ENCODE measurements around the gene BHLHE23.
A peak's percentile ranks its signal among the peaks of the same experiment; 100 is the strongest.

DNA sequence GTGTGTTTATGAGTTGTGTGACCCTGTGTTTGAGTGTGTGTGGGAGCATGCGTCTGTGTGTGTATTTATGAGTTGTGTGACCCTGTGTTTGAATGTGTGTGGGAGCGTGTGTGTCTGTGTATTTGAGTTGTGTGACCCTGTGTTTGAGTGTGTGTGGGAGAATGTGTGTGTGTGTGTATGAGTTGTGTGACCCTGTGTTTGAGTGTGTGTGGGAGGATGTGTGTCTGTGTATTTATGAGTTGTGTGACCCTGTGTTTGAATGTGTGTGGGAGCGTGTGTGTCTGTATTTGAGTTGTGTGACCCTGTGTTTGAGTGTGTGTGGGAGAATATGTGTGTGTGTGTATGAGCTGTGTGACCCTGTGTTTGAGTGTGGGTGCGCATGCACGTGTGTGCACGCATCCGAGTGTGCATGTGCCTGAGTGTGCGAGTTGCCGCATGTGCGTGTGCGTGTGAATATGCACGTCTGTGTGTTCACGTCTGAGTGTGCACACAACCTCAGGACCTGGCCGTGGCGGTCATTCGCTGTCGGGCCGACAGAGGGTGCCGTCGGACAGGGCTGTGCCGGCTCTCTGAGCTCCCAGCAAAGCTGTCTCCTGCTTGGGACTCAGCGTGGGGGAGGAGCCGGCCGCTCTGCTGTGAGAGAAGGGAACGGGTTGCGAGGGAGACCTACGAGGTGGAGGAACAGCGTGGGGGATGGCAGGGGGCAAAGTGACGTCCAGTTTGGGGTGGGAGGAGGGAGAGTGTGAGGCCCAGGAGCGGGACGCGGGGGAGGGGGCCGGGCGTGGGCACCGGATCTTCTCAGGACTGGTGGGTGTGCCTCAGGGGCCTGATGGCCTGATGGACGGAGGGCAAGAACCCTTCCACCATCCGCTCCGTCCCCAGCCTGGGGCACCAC is 34.6 kb downstream of the BHLHE23 start:
- TF ChIP-seq POLR2A (IDR thresholded peaks at IDR 0.05) = no peak
- peak; percentile 31 for TF ChIP-seq POLR2AphosphoS5 (IDR thresholded peaks at IDR 0.05)

All from prostate gland (tissue), 1 donor.